ENCODE measurements around the gene ARID1A. TPM values are rescaled to one million over a fixed set of nuclear protein-coding genes. Genes with fewer than 3 reads are reported as not detected.

ARID1A gene
- total RNA-seq, 2 donors from 2014 or later, result 49.6 to 76.2 TPM

- Histone ChIP-seq H3K9me3 (no peaks in the 10 kb centered on the region), H3K4me3 (no peak overlapping the region), H3K36me3 (peaks cover 24% of the 10 kb centered on the region), H3K27me3 (no peaks in the 10 kb centered on the region), H3K9ac (ENCODE audit: low read depth in 2 of 2, low read length in 2 of 2) (no peak overlapping the region), H3K4me1 (no peaks in the 10 kb centered on the region), H3K27ac (no peak overlapping the region)
- no peak for TF ChIP-seq CTCF (IDR thresholded peaks at IDR 0.05)
- no peak for DNase-seq
- intact Hi-C loops (cut with DNase I), result no loop called here
These were observed 72.9 kb downstream of the ARID1A start for GRCh38 chr1:26768755-26769154.

GRCh38 chr1:26771285-26771642 lies 75.4 kb downstream of the ARID1A start:
- no peak for TF ChIP-seq CTCF (IDR thresholded peaks at IDR 0.05)
- intact Hi-C loops (cut with DNase I), result no loop called here
- no peak for DNase-seq
- no peaks in the 10 kb centered on the region for H3K4me1 ChIP-seq
- no peak overlapping the region for H3K9ac ChIP-seq (ENCODE audit: low read depth in 2 of 2, low read length in 2 of 2)
- no peak overlapping the region for H3K4me3 ChIP-seq
- no peaks in the 10 kb centered on the region for H3K27me3 ChIP-seq
- peak overlapping the region; percentile 3 for H3K27ac ChIP-seq
- no peaks in the 10 kb centered on the region for H3K9me3 ChIP-seq
- H3K36me3 ChIP-seq, result peaks cover 34% of the 10 kb centered on the region

- no peaks in the 10 kb centered on the region for H3K27me3 ChIP-seq
- no peak overlapping the region for H3K9ac ChIP-seq (ENCODE audit: low read depth in 2 of 2, low read length in 2 of 2)
- no peak overlapping the region for H3K4me3 ChIP-seq
- peaks cover 35% of the 10 kb centered on the region for H3K36me3 ChIP-seq
- H3K27ac ChIP-seq, result peak overlapping the region; percentile 3
- no peaks in the 10 kb centered on the region for H3K4me1 ChIP-seq
- intact Hi-C loops (cut with DNase I), result no loop called here
- no peak for TF ChIP-seq CTCF (IDR thresholded peaks at IDR 0.05)
- peak; percentile 28 for DNase-seq
- no peaks in the 10 kb centered on the region for H3K9me3 ChIP-seq
These were observed 76.0 kb downstream of the ARID1A start for GRCh38 chr1:26771643-26772321.

- H3K4me1 ChIP-seq, result no peaks in the 10 kb centered on the region
- H3K36me3 ChIP-seq, result peaks cover 38% of the 10 kb centered on the region
- no peak overlapping the region for H3K4me3 ChIP-seq
- DNase-seq, result no peak
- peak overlapping the region; percentile 3 for H3K27ac ChIP-seq
- H3K9ac ChIP-seq (ENCODE audit: low read depth in 2 of 2, low read length in 2 of 2), result no peak overlapping the region
- no peaks in the 10 kb centered on the region for H3K27me3 ChIP-seq
- H3K9me3 ChIP-seq, result no peaks in the 10 kb centered on the region
- intact Hi-C loops (cut with DNase I), result no loop called here
- no peak for TF ChIP-seq CTCF (IDR thresholded peaks at IDR 0.05)
These were observed 76.9 kb downstream of the ARID1A start for GRCh38 chr1:26772687-26773086.

- Histone ChIP-seq H3K27me3 (no peaks in the 10 kb centered on the region), H3K4me3 (no peak overlapping the region), H3K9me3 (no peaks in the 10 kb centered on the region), H3K36me3 (peaks cover 47% of the 10 kb centered on the region), H3K27ac (no peak overlapping the region), H3K4me1 (no peaks in the 10 kb centered on the region), H3K9ac (ENCODE audit: low read depth in 2 of 2, low read length in 2 of 2) (no peak overlapping the region)
- intact Hi-C loops (cut with DNase I), result no loop called here
- no peak for TF ChIP-seq CTCF (IDR thresholded peaks at IDR 0.05)
- no peak for DNase-seq
These were observed 78.6 kb downstream of the ARID1A start for GRCh38 chr1:26774462-26774861.
